ENCODE results near the gene HSF5.

The HSF5 gene

DNA sequence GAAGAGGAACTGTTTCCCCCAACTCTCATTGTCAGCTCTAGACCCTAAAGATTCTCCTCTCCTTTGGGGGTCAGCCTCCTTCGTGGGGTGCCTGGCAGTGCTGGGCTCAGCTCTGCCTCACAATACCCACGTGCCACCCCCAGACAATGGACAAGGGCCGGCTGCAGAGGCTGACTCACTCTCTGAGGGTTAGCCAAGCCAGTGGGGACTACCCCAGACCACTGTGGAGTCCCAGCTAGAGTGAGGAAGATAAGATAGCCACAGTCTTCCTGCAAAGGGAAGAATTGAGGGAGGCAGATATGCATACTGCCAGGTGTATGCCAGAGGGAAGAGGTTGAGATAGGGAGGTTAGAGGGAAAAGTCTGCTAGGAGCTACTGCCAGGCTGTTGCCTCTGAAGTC, 39.7 kb upstream of the HSF5 start:
- Histone ChIP-seq H3K9me3 (ENCODE audit: severe bottlenecking) (no peaks in the 10 kb centered on the region), H3K27me3 (ENCODE audit: insufficient read depth, poor library complexity, severe bottlenecking) (no peaks in the 10 kb centered on the region), H3K27ac (ENCODE audit: poor library complexity, severe bottlenecking) (no peak overlapping the region), H3K4me1 (ENCODE audit: insufficient read depth, poor library complexity, severe bottlenecking) (peaks cover 16% of the 10 kb centered on the region), H3K4me3 (ENCODE audit: severe bottlenecking) (no peak overlapping the region), H3K36me3 (ENCODE audit: low read depth) (no peaks in the 10 kb centered on the region)
- TF ChIP-seq, protein P1, sequence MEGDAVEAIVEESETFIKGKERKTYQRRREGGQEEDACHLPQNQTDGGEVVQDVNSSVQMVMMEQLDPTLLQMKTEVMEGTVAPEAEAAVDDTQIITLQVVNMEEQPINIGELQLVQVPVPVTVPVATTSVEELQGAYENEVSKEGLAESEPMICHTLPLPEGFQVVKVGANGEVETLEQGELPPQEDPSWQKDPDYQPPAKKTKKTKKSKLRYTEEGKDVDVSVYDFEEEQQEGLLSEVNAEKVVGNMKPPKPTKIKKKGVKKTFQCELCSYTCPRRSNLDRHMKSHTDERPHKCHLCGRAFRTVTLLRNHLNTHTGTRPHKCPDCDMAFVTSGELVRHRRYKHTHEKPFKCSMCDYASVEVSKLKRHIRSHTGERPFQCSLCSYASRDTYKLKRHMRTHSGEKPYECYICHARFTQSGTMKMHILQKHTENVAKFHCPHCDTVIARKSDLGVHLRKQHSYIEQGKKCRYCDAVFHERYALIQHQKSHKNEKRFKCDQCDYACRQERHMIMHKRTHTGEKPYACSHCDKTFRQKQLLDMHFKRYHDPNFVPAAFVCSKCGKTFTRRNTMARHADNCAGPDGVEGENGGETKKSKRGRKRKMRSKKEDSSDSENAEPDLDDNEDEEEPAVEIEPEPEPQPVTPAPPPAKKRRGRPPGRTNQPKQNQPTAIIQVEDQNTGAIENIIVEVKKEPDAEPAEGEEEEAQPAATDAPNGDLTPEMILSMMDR (IDR thresholded peaks at IDR 0.05; ENCODE audit: poor library complexity, severe bottlenecking), result no peak
- ATAC-seq (ENCODE audit: low read depth) (no peak), DNase-seq (ENCODE audit: low spot score) (no peak)

DNA sequence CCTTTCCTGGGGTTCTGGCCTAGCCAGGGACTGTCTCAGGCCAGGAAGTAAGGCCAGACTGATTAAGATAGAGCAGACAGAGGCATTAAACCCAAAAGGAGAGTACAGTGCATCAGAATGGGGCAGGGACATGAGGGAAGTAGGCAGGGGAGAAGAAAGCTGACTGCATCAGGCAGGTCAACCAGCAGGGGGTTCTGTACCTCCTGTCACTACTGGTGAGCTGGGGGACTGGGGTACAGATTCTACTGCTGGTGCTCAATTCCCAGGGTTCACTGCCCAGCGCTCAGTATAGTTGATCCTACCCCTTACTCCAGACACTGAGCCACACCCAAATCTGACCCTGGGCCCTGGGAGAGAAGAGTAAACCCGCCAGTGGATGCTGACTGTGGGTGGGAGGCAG, 39.1 kb upstream of the HSF5 start:
- H3K4me3 ChIP-seq (ENCODE audit: severe bottlenecking), result no peak overlapping the region
- no peaks in the 10 kb centered on the region for H3K36me3 ChIP-seq (ENCODE audit: low read depth)
- peaks cover 16% of the 10 kb centered on the region for H3K4me1 ChIP-seq (ENCODE audit: insufficient read depth, poor library complexity, severe bottlenecking)
- no peaks in the 10 kb centered on the region for H3K27me3 ChIP-seq (ENCODE audit: insufficient read depth, poor library complexity, severe bottlenecking)
- no peak for DNase-seq (ENCODE audit: low spot score)
- no peak for ATAC-seq (ENCODE audit: low read depth)
- TF ChIP-seq, protein P1 (IDR thresholded peaks at IDR 0.05; ENCODE audit: poor library complexity, severe bottlenecking), result no peak
- H3K27ac ChIP-seq (ENCODE audit: poor library complexity, severe bottlenecking), result no peak overlapping the region
- no peaks in the 10 kb centered on the region for H3K9me3 ChIP-seq (ENCODE audit: severe bottlenecking)

DNA sequence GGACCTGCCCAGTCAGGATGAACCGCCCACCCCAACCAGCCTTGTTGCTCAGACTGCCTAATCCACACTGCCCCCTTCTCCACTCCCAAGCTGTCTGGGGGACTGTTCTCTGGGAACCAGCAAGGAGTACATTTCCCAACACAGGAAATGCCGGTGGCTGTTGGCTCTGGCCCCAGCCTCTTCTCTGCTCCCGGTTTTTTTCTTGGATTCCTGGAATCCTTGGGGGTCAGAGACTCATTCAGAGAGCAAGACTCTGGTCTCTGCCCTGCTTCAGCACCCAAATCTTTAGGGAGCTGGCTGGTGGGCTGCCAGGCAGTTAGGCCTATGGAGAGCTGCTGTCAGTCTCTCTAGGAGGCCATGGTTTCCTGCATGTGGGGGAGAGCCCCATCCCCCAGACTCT, 37.0 kb upstream of the HSF5 start:
- TF ChIP-seq, protein P1 (IDR thresholded peaks at IDR 0.05; ENCODE audit: poor library complexity, severe bottlenecking), result no peak
- H3K36me3 ChIP-seq (ENCODE audit: low read depth), result no peaks in the 10 kb centered on the region
- peak; percentile 85 for ATAC-seq (ENCODE audit: low read depth)
- no peaks in the 10 kb centered on the region for H3K27me3 ChIP-seq (ENCODE audit: insufficient read depth, poor library complexity, severe bottlenecking)
- no peak for DNase-seq (ENCODE audit: low spot score)
- H3K27ac ChIP-seq (ENCODE audit: poor library complexity, severe bottlenecking), result peak overlapping the region; percentile 84
- H3K9me3 ChIP-seq (ENCODE audit: severe bottlenecking), result no peaks in the 10 kb centered on the region
- H3K4me1 ChIP-seq (ENCODE audit: insufficient read depth, poor library complexity, severe bottlenecking), result peaks cover 16% of the 10 kb centered on the region
- H3K4me3 ChIP-seq (ENCODE audit: severe bottlenecking), result no peak overlapping the region

DNA sequence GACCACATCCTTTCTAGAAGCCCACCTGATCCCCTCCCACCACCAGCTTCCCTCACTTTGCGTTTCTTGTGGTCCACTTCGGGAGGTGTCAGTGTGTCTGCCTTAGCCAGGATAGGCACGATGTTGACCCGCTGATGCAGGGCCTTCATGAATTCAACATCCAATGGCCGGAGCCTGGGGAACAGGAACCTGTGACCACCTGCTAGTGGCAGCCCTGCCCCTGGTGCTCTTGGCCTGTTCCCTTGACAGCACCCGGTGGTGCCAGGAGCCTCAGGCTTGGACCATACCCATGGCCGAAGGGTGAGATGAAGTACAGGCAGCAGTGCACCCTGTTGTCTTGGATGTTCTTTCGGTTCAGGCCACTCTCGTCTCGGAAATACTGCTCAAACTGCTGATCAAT, 33.5 kb upstream of the HSF5 start:
- DNase-seq (ENCODE audit: low spot score), result no peak
- H3K27ac ChIP-seq (ENCODE audit: poor library complexity, severe bottlenecking), result no peak overlapping the region
- H3K36me3 ChIP-seq (ENCODE audit: low read depth), result no peaks in the 10 kb centered on the region
- peaks cover 16% of the 10 kb centered on the region for H3K4me1 ChIP-seq (ENCODE audit: insufficient read depth, poor library complexity, severe bottlenecking)
- TF ChIP-seq, protein P1 (IDR thresholded peaks at IDR 0.05; ENCODE audit: poor library complexity, severe bottlenecking), result no peak
- no peak for ATAC-seq (ENCODE audit: low read depth)
- H3K9me3 ChIP-seq (ENCODE audit: severe bottlenecking), result no peaks in the 10 kb centered on the region
- no peaks in the 10 kb centered on the region for H3K27me3 ChIP-seq (ENCODE audit: insufficient read depth, poor library complexity, severe bottlenecking)
- H3K4me3 ChIP-seq (ENCODE audit: severe bottlenecking), result no peak overlapping the region

DNA sequence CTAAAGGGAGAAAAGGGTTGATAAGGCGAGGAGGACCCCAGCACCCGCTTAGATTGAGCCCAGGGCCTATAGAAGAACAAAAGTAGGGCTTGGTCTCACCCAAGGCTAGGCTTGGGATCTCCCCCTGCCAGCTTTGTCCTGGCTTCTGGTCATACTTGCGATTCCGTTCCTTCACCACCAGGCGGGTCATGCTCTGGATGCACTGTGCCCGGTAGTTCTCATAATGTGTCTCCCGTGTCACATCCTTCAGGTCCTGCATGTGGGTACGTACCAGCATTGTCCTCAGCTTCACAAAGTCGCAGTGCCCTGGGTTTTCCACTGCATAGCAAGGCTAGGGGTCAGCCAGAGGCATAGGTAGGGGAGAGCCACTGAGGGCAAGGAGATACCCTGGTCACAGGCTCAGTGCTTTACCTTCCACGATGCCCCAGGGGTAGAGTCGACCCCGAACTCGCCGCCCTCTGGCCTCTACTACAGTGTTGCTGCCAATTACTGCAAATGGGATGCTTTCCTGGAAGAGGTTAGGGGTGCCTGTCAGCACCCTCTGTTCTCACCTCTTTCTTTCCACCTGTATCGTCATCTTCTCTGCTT, 32.7 kb upstream of the HSF5 start:
- DNase-seq (ENCODE audit: low spot score) (no peak), ATAC-seq (ENCODE audit: low read depth) (no peak)
- TF ChIP-seq, protein P1 (IDR thresholded peaks at IDR 0.05; ENCODE audit: poor library complexity, severe bottlenecking), result no peak
- Histone ChIP-seq H3K36me3 (ENCODE audit: low read depth) (no peaks in the 10 kb centered on the region), H3K4me1 (ENCODE audit: insufficient read depth, poor library complexity, severe bottlenecking) (peaks cover 13% of the 10 kb centered on the region), H3K27me3 (ENCODE audit: insufficient read depth, poor library complexity, severe bottlenecking) (no peaks in the 10 kb centered on the region), H3K4me3 (ENCODE audit: severe bottlenecking) (no peak overlapping the region), H3K27ac (ENCODE audit: poor library complexity, severe bottlenecking) (no peak overlapping the region), H3K9me3 (ENCODE audit: severe bottlenecking) (no peaks in the 10 kb centered on the region)

Data from RWPE2 (cell line).